NCI-H2107 treated with DMSO at 0.1 percent for 48 hours (cell line): Measurements from ENCODE around the gene HOXD10.
A peak's percentile ranks its signal among the peaks of the same experiment; 100 is the strongest.

Experiments used
- DNase-seq: peaks from one replicate; lab custom pipeline; 2025; ENCODE audit not compliant: unreplicated experiment; lab: John Stamatoyannopoulos, UW

HOXD10 gene

DNA sequence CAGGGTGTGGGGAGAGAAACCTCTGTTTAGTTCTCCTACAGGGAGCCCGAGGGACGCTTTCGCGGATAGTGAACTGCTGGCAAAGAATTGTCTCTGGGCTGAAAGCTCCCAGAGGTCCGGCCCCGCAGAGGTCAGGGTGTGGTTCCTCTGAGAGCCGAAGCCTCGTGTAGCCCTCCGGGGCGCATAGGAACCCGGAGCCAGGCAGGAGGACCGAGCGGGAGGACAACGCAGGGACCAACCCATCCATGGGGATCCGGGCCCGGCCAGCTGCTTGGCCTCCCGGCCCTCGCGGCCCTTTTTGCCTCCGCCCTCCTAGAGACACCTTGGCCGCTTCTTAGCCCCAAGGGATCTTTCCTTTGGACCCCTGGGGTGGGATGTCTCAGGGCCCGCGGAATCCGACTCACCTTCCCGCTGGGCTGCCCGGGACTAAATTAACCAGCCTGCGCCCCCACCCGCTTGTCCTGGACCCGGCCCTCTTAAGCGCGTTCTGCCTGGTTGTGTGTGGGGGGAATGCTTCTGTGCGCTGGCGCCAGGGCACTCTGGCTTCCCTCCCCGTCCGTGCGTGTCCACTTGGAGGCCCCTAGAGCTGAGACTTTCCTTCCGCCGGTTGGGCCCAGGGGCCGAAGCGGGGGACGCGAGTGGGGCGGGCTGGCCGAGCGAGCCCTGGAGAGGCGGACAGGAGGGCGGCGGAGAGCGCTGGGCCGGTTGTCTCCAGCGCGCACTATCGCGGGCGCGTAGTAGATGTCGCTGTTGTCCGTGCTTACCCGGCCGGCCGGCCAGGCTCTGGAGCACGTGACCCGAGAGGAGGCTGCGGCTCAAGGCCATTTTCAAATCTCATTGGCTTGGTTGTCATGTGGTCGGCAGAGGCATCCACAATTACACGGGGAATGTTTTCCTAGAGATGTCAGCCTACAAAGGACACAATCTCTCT, at the start of gene HOXD10:
Gene HOXD10, plus strand, starts transcription at position 896 of the 931 bp plus-strand sequence. CDS start 56 bp downstream, outside the sequence.
- DNase-seq = no peak

DNA sequence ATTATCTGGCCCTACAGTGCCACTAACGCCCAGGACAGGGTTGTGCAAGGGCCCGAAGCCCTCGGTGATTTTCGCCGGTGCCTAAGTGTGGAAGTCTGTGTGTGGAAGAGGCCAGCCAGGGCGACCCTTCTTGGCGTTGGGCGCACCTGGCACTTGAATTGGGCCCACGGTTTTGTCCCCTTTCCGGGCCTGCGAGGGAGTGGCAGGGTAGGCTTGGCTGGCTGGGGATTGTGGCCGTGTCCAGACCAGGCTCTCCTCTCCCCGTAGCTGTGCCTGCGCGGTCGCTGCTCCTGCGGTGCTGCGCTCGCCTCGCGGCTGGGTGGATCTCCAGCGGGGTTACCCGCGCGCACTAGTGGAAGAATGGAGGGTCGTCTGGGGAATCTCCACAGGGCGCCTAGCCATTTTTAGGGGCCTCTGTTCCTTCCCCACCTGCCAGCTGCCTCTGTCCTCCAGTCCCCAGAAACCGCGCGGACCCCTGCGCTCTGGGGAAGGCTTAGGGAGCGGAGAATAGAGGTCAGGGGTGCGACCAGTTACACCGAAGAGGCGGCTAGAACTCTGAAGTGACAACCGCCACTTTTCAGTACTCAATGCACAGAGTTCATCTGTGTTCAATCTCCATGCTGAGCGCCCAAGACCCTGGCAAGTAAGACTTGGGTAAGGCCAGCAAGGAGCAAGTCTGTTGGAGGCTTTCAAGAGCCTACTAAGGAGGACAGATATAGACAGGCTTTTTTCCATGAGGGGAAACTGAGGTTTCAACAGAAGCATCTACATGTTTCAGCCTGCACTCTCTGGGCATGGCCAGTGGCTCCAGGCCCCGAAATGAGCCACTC, 48.8 kb upstream of the HOXD10 start:
- DNase-seq = no peak

DNA sequence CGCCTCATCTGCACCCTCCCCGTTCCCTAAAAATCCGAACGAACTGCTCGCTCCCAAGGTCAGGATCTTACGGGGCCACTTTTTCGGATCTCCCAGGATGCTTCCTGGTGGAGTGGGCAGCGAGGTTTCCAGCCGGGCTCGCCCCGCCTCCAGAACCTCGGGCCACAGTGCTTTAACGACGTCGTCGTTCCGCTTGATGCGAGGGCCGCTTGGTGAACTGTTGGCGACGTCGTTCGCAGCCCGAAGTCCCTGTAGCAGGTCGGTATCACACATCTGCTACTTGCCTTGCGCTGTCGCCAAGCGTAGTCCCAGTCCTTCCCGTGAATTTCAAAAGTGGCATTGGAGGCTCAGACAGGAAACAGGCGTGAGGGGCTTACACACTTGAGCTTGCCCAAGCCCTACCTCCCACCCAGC, 48.2 kb upstream of the HOXD10 start:
- DNase-seq = no peak

DNA sequence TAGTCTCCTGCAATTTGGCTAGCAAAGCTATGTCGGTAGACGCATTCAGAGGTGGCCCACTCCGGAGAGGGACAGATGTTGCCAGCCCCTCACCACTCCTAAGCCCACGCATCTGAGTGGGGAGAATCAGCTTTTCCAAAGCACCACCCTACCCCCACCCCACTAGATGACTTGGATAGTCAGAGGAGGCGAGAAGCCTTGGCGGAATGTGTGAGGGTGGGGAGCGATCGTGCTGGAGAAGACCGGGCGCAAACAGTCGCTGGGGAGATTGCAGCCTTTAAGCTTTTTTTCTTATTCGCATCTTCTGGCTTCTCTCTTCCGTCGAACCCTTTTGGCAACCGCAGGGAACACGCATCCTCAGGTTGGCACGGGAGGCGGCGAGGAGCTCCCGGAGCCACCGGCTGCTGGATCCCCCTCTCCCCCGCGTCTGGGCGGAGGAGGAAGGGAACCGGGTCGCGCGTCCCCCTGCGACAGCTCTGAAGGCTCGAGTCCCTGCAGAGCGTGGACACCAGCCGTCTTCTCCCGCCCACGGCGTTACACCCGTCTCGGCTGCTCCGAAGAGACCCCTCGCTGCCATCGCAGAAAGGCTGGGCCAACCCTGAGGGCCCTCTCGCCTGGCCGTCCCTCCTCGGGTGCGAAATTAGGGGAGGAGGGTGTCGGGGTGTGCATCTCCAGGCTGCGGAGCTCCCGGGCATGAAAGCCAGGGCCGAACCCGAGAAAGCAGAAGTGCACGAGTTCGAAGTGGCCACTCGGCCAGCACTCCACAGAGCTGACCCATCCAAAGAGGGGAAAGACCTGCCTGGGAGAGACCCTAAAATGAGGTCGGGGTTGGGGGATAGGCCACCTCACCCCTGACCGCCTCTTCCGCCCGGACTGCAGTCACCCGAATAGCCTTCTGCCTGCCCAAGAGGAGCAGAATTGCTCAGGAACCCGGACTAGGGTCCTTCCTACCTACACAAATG, 45.0 kb upstream of the HOXD10 start:
- no peak for DNase-seq

DNA sequence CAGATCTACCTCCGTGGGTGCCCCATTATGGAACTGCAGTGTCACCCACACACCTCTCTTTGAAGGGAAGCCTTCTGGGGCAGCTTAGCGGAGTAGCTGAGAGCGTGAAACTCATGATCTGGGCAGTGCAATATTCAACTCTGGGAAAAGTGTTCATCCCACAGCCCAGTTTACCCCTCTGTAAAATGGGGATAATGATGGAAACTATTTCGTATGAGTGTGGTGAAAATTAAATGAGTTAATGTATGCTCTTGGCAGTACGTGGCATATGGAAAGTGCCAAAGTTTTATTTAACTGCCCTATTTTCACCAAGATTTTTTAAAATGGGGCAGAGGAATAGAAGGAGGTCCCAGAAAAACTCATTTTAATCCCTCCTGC, 44.3 kb upstream of the HOXD10 start:
- DNase-seq = no peak

DNA sequence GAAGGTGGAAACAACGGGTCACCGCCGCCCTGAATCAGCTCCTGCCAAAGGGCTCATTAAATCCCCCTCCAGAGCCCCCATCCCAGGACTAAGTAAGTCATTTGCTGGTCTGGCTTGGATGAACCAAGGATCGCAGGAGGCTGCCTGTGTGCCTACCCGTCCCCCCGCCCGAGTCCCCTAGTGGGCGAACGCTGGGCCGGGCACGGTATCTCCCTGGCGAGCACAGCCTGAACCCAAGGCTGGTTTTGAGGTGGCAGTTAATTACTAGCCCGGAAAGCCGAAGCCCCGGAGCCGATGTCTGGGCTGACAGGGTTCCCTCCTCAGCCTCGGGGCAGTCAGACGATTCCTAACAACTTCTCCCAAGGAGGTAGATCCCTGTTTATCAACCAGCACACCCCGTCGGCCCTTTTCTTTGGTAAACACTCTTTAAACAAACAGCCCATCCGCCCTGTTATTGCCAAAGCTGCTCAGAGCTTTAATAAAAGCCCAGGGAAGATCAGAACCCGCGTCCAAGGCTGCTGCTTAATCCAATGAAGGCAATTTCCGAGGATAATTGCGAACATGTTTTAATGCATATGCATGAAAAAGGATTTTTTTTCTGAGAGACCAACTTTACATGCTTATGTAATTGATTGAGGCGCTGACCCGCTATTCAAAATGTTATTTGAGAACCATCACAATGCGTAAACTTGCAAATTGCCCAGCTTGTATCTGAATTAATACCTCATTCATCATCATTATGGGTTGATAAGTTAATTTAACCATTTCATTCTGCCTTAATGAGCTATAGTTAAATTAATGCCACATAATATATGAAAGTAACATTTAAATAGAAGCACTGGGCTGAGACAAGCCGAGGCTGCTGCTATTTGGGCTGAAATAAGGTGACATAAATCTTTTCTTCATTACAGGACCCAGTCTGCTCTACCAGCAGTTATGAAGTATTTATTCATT, 43.4 kb upstream of the HOXD10 start:
- no peak for DNase-seq

DNA sequence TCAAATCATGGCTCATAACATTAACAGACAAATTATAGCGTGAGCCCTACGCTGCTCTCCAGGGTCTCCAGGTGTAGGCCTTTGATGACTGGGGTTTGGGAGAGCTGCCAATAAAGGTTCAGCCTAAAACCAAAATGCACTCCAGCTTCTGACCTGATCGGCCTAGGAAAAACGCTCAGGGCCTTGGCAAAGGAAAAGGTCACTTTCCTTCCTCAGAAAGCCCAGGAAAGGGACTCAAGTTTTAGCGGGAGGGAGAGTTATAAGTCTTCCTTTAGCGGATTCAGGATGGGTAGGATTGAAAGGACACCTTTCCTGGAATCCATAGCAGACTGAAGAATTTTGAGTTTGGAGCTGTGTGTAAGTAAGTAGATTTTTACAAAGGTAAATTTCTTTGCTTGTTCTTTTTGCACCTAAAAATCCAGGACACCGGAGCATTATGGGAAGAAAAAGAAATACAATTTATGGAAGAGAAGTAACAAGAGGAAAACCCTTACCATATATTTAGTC, 41.6 kb upstream of the HOXD10 start:
- peak; percentile 11 for DNase-seq

DNA sequence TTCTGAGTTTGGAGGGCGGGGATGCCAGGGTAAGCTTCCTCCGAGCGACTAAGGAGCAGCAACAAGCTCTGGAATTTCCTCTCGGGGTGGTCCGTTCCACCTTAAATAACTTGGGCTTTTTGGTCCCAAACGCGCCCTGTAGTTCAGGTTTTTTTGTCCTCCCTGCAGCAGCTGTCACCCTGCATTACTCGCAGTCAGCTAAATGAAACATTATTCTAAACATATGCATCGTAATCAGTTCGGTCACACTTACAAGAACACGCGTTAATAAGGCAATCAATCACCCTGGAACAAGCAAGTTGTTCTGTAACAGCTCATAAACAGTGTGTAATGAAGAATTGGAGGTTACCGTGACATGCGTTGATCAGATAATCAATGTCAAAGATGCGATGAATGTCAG, 41.1 kb upstream of the HOXD10 start:
- no peak for DNase-seq

DNA sequence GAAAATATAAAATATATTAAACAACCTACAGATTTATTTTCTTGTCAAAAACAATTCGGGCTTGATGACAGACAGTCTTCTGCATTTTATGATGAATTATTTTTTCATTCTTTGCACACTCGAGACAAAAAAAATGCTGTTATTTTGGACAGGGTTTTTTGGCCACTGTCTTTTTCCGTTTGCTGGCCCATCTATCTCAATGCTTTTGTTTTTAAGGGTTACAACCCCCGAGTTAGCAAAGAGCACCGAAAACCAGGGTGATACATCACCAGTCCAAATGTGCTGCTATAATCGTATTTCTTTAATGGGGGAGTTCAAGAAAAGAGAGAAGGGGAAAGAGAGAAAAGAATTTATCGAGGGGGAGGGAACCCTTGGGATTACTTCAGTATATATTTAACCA, 40.5 kb upstream of the HOXD10 start:
- DNase-seq = no peak

DNA sequence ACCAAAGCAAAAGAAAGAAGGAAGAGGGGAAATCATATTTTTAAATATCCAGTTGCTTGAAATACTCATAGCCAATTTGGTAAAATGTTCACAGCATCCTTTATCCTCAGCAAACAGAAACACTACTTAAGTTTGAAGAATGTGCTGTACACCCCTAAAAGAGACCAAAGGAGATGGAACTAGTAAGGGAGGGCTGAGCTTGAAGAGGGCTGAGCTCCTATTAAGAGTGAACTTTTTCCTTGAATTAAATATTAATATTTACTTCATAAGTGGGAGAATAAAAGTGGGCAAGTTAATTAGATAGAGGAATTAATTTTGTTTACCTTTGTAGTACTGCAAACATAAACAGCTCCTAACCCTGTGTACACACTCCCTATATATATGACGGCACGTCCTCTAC, 39.8 kb upstream of the HOXD10 start:
- DNase-seq = no peak

DNA sequence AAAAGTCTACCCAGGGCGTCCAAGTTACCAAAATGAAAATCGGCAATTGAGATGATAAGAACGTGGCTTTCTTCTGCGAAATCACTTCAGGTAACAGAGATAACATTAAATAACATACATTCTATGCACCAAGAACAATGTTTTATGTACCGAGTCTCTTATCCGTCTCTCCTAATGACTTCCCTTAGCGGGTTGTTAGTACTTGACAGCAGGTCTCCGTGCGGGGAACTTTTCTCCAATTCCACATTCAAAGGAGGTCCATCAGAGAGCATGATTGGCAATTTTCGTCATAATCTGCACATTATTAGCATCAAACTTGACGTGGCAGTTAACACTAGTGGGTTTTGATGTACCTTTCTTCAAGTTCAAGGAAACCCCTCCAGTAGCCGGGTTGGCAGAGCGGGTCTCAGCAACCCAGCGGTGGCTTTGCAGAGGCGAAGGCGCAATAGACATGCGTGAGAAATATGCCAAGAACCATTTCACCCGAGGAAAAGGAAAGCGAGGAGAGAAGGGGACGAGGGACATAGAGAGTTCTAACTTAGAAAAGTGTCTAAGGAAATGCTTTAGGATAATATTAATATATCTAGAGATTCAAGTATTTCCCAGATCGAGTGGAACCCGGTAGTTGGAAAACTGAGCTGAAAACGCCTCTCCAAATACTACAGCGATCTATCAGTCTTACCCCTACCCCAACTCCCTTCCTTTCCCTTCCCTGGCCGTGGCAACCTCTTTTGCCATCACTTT, 37.9 kb upstream of the HOXD10 start:
- peak; percentile 3 for DNase-seq

DNA sequence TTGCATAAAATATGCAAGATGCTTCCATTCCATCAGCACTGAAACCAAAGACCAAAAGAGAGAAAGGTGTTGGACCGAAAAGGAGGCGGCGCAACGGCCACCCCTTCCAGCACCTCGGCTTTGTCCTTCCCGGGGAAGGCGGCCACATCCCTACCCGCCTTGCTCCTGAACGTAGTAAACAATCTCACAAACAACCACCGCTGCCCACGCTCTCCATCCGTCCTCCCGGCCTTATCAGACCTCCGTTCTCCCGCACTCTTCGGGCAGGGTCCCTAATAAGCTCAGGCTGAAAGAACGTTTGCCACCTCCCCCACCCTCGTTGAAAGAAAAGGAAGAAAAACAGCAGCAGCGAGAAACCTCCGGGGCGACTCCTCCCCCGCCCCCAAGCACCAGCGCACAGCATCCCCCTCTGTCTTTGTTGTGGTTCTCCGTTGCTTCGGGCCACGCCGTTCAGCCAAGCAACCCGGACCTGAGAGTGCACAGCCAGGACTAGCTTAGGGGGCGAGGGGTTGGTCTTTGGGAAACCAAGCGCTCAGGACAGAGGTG, 37.2 kb upstream of the HOXD10 start:
- peak; percentile 23 for DNase-seq

DNA sequence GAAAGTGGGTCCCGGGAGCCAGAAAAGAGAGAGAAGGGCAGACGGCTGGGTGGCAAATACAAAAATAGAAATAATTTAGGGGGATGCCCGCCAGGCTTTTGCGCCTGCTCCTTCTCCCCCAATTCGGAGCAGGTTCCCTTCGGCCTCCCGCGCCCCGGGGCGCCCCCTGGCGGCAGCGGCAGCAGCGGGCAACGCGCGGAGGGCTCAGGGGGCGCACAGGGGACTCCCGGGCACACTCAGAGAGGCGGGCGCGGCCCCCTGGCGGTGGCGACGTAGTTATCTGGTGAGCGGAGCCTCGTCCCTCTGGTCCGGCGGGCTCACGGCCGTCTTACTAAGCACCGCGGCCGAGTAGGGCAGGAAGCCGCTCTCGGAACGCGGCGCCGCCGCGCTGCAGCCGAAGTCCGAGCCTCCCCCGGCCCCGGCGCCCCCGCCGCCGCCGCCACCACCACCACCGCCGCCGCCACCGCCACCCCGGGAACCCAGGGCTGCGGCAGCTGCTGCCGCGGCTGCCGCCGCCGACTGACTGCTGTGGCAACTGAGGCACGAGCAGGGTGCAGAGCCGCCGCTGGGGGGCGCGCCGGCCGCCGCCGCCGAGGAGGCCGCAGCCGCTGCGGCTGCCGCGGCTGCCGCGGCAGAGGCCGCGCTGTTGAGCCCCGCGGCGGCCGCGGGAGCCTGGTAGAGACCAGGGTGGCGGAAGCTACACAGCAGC, 36.6 kb upstream of the HOXD10 start:
- DNase-seq = peak; percentile 34

DNA sequence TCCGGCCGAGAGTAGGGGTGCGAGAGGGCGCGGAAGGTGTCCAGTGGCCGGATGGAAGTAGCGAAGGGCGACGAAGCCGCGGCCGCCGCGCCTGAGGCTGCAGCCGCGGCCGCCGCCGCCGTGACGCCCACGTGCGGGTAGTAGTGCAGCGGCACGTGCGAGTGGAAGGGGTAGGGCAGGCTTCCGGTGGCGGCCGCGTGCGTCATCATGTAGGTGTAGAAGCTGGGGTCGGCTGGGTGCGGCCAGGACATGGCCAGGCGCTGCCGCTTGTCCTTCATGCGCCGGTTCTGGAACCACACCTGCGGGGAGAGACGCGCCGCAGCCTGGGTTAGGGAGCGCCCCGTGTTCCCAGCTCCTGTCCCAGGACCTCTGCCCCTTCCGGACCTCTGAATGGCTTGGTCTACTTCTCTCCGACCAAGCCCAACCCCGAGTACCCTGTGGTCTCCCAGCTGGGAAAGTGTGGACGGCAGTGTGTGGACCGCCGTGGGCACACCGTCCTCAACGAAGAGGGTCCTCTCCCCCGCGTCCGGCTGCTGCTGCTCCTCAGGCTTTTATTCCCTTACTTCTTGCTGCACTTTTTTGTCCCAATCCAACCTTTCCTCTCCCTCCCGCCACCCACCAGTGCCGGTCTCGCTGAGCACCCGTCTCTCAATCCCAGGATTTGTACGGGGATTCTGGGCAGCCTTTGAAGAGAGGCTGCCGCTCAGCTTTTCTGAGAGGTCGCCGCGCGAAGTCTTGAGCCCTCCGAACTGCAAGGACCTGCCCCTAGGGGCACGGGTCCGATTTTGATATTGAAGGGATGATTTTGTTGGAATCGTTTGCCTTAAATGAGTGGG, 35.8 kb upstream of the HOXD10 start:
- no peak for DNase-seq

DNA sequence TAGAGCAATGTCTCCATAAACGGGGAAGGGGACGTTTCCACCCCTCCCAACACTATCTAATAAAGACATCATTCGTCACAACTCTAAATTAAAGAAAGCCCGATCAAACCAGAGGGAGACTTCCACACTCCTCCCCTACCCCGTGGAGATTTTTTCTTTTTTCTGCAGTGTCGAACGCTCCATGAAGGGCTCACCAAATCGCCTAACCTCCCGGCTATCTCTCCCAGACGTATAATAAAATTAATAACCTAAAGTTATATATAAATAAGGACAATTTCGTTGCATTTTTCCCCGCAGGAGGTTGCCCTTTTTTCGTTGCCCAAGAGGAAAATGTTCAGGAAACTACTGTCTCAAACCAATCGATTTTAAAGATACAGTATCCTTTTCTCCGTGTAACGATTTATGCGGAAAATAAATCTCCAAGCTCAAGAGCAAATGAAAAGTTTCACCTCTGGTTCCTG, 35.2 kb upstream of the HOXD10 start:
- DNase-seq = no peak

DNA sequence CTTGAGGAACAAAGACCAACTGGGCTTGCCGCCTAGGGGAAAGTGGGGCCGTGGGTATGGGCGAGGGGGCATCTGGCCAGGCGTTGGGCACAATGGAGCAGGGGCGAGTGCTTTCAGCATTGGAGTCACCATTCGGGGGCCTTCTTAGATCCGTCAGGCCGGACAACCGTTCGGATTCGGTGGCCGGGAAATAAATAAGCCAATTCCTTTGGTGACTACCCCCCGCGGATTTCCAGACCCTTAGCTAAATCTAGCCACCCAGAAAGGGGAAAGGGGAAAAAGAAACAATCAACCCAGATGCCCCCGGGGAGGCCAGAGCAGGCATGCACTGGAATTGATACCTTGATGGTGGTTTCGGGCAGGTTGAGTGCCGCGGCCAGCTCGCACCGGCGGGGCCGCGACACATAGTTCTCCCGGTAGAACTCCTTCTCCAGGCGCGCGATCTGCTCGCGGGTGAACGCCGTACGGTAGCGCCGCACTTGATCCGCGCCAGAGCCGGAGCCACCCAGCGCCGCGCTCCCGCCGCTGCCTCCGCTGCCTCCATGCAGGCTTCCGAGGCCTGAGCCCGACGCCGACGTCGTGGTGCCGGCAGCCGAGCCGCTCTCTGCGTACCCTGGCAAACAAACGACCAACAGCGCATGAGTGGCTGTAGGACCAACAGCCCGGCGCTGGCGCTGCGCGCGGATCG, 34.6 kb upstream of the HOXD10 start:
- no peak for DNase-seq

DNA sequence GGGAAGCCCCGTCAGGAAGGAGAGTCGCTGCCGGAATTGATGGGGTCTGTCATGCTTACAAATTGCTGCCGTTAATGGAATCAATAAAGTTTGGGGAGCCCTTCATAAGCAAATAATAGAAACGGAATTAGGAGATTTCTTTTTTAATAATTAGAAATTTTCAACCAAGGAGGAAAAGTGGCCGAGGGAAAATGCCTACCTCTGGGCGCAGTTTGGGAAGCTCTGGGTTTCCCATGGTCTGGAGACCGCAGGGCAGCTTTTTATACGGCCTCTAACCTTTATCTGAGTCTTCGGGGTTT, 34.1 kb upstream of the HOXD10 start:
- no peak for DNase-seq
